HG03064 (cell line): Measurements from ENCODE around the gene CASP5.
A peak's percentile ranks its signal among the peaks of the same experiment; 100 is the strongest.

ENCODE experiments used
- ATAC-seq: cut with Tn5 transposase; IDR thresholded peaks from one replicate; pipeline ENCODE4 v1.9.1; 2021; ENCODE audit warnings: low read depth; ENCODE audit not compliant: unreplicated experiment

The CASP5 gene

GRCh38 chr11:104968856-104969776 lies 53.9 kb downstream of the CASP5 start:
- no peak for ATAC-seq

GRCh38 chr11:104968355-104968855 lies 54.6 kb downstream of the CASP5 start, which contains the start of gene CASP4:
Gene CASP4 (minus strand): TSS chr11:104968574. CDS start chr11:104968525, 49 bp downstream.
- ATAC-seq = peak; percentile 89

- ATAC-seq = peak; percentile 6
Observed at GRCh38 chr11:104967534-104968354, 55.2 kb downstream of the CASP5 start.

GRCh38 chr11:104965735-104966134 lies 57.2 kb downstream of the CASP5 start:
- no peak for ATAC-seq

GRCh38 chr11:104964247-104964646 lies 58.7 kb downstream of the CASP5 start:
- no peak for ATAC-seq

GRCh38 chr11:104962852-104963251 lies 60.1 kb downstream of the CASP5 start:
- ATAC-seq = no peak

GRCh38 chr11:104957280-104957679 lies 65.7 kb downstream of the CASP5 start:
- no peak for ATAC-seq

GRCh38 chr11:104956528-104956927 lies 66.4 kb downstream of the CASP5 start:
- no peak for ATAC-seq

GRCh38 chr11:104946907-104947306 lies 76.1 kb downstream of the CASP5 start:
- ATAC-seq = peak; percentile 89
